ENCODE measurements around the gene RCE1.

- TF ChIP-seq CTCF (IDR thresholded peaks at IDR 0.05 in 4 of 5, conservative IDR thresholded peaks at IDR 0.05 in 1 of 5) (no peak), POLR2A (IDR thresholded peaks at IDR 0.05) (no peak)
These were observed 23.3 kb downstream of the RCE1 start for GRCh38 chr11:66866511-66866986.
